Hepatocyte (in vitro differentiated cells): ENCODE results near the gene KIF11. TPM values are rescaled to one million over a fixed set of nuclear protein-coding genes. Genes with fewer than 3 reads are reported as not detected.

ENCODE experiments used
- DNase-seq: peaks from one replicate; pipeline ENCODE4 v3.0.0-alpha.2; 2016; ENCODE audit warnings: low spot score
- H2AFZ ChIP-seq: fragments of 200-600 bp; sonication (generic); 2 replicates; pipeline ENCODE4 v1.6.0; 2016; ENCODE audit warnings: antibody characterized with exemption, mild to moderate bottlenecking
- H3K27ac ChIP-seq: fragments of 200-600 bp; sonication (generic); 2 replicates; pipeline ENCODE4 v1.5.1; 2016; ENCODE audit warnings: mild to moderate bottlenecking
- H3K27me3 ChIP-seq: fragments of 200-600 bp; sonication (generic); 2 replicates; pipeline ENCODE4 v1.6.1; 2016
- H3K36me3 ChIP-seq: fragments of 200-600 bp; sonication (generic); replicated peaks from 2 replicates; pipeline ENCODE4 v1.5.1; 2016; ENCODE audit warnings: low read depth; ENCODE audit not compliant: insufficient read depth
- H3K4me1 ChIP-seq: fragments of 200-600 bp; sonication (generic); 2 replicates; pipeline ENCODE4 v1.5.1; 2016; ENCODE audit warnings: mild to moderate bottlenecking, moderate library complexity; ENCODE audit not compliant: insufficient read depth
- H3K4me2 ChIP-seq: fragments of 200-600 bp; sonication (generic); 2 replicates; pipeline ENCODE4 v1.6.0; 2016
- H3K4me3 ChIP-seq: fragments of 200-600 bp; sonication (generic); 2 replicates; pipeline ENCODE4 v1.5.1; 2016; ENCODE audit warnings: mild to moderate bottlenecking
- H3K79me2 ChIP-seq: fragments of 200-600 bp; sonication (generic); 2 replicates; pipeline ENCODE4 v1.6.0; 2017; ENCODE audit warnings: mild to moderate bottlenecking
- H3K9me2 ChIP-seq: fragments of 200-600 bp; sonication (generic); replicated peaks from 2 replicates; pipeline ENCODE4 v1.6.0; 2017; ENCODE audit warnings: mild to moderate bottlenecking; ENCODE audit not compliant: insufficient read depth
- H3K9me3 ChIP-seq: fragments of 200-600 bp; sonication (generic); 2 replicates; pipeline ENCODE4 v1.5.1; 2016; ENCODE audit warnings: low read depth, mild to moderate bottlenecking
- H4K20me1 ChIP-seq: fragments of 200-600 bp; sonication (generic); 2 replicates; pipeline ENCODE4 v1.6.0; 2016; ENCODE audit warnings: mild to moderate bottlenecking; ENCODE audit not compliant: insufficient read depth, poor library complexity, severe bottlenecking
- EZH2 ChIP-seq: fragments of 200-600 bp; sonication (generic); IDR thresholded peaks from 2 replicates; pipeline ENCODE4 v1.6.1; 2016; ENCODE audit warnings: antibody characterized with exemption, mild to moderate bottlenecking, borderline replicate concordance
- EZH2phosphoT487 ChIP-seq: fragments of 200-600 bp; sonication (generic); IDR thresholded peaks from one replicate; pipeline ENCODE4 v1.6.1; 2018; ENCODE audit warnings: antibody characterized with exemption, mild to moderate bottlenecking, low read depth, moderate library complexity; ENCODE audit not compliant: unreplicated experiment, severe bottlenecking
- WGBS: methylation state at CpG from one replicate; pipeline ENCODE4 v1.1.6; 2016; ENCODE audit warnings: low lambda C conversion rate; ENCODE audit errors: missing lambda C conversion rate; 5-methylcytosine and 5-hydroxymethylcytosine counted together
- polyA plus RNA-seq: library from polyadenylated mRNA; unstranded; fragments of >200 nt; fragmentation: Nextera tagmentation; extraction: Ambion mirVana; gene quantifications from 2 replicates; pipeline ENCODE4 v1.2.1, GENCODE V29; 2016
- total RNA-seq: library from RNA; depleted of rRNA; stranded (reverse); fragments of >200 nt; gene quantifications from 2 replicates; pipeline ENCODE4 v1.2.3, GENCODE V29; 2014
- TF ChIP-seq, protein P1 (sequence below): fragments of 200-600 bp; sonication (generic); IDR thresholded peaks from 2 replicates; pipeline ENCODE4 v1.5.1; 2016; ENCODE audit warnings: antibody characterized with exemption, mild to moderate bottlenecking; ENCODE audit not compliant: poor library complexity

The KIF11 gene
- total and polyA plus RNA-seq, 2 experiments from 2014 or later = 3.2 to 9.2 TPM

DNA sequence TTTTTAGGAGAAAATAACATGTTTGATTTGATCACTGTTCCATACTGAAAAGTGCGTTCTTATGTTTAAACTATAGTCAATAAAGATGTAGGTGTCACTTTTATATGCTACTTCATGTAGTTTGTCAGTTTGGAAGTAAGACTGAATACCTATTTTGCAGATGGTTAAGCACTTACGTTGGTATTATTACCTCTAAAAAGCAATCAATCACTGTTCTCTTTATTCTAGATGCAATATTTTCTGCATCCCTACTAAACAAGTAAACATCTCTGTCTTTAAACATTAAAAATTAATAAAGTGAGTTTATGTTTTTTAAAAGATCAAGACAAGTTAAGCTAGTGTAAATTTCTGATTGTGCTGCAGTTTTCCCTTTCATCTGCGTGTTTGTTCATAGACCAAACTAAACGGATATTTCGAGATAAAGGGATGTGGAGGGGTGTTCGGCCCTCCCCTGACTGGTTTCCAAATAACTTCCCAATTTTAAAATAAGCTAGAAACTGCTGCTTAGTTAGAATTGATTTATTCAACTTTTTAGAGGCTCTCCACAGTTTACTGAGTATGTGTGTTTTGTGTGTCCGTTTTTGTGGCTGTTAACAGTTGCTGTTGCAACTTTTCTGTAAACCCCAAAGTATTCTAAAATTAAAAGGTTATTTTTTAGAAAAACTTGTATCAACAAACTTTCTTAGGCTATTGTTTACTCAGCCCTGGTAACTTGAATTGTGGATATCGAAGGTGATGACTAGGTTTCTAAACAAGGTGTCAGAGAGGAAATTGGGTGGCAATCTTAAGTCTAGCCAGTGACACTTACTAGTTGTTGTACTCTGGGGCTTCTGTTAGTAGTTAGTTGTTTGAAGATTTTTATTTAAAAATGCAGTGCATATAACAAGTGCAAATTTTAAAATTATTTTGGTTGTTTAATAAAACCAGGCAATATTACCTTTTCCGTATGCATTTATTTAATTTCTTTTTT is 974 bp downstream of the KIF11 start:
- Histone ChIP-seq H3K4me2 (peak overlapping the region; percentile 79), H3K4me1 (peaks cover 4% of the 10 kb centered on the region), H3K27ac (peak overlapping the region; percentile 26), H3K36me3 (no peaks in the 10 kb centered on the region), H3K4me3 (peak overlapping the region; percentile 38), H3K9me2 (no peaks in the 10 kb centered on the region), H2AFZ (peak overlapping the region; percentile 50), H4K20me1 (no peaks in the 10 kb centered on the region), H3K79me2 (peaks cover 52% of the 10 kb centered on the region), H3K9me3 (no peaks in the 10 kb centered on the region), H3K27me3 (no peaks in the 10 kb centered on the region)
- no peak for TF ChIP-seq EZH2
- TF ChIP-seq, protein P1, sequence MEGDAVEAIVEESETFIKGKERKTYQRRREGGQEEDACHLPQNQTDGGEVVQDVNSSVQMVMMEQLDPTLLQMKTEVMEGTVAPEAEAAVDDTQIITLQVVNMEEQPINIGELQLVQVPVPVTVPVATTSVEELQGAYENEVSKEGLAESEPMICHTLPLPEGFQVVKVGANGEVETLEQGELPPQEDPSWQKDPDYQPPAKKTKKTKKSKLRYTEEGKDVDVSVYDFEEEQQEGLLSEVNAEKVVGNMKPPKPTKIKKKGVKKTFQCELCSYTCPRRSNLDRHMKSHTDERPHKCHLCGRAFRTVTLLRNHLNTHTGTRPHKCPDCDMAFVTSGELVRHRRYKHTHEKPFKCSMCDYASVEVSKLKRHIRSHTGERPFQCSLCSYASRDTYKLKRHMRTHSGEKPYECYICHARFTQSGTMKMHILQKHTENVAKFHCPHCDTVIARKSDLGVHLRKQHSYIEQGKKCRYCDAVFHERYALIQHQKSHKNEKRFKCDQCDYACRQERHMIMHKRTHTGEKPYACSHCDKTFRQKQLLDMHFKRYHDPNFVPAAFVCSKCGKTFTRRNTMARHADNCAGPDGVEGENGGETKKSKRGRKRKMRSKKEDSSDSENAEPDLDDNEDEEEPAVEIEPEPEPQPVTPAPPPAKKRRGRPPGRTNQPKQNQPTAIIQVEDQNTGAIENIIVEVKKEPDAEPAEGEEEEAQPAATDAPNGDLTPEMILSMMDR = no peak
- TF ChIP-seq EZH2phosphoT487 = no peak
- DNase-seq = no peak
- WGBS = 6% methylated on average over 9 of the region's 9 CpGs

DNA sequence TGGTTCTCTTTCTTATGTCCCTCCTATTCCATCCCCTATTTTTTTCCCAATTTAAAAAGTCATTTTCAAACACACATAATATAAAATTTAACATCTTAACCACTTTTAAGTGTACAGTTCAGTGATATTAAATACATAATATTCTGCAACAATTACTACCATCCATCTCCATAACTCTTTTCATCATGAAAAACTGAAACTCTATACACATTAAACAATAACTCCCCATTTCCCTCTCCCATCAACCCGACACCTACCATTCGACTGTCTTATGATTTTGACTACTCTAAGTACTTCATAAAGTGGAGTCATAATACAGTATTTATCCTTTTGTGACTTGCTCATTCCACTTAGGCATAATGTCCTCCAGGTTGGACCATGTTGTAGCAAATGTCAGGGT is 2.6 kb downstream of the KIF11 start:
- no peak overlapping the region for H3K4me3 ChIP-seq
- H3K9me2 ChIP-seq = no peaks in the 10 kb centered on the region
- H3K4me1 ChIP-seq = peaks cover 4% of the 10 kb centered on the region
- H3K9me3 ChIP-seq = no peaks in the 10 kb centered on the region
- TF ChIP-seq EZH2 (no peak), EZH2phosphoT487 (no peak)
- TF ChIP-seq, protein P1 = no peak
- H3K27me3 ChIP-seq = no peaks in the 10 kb centered on the region
- peaks cover 68% of the 10 kb centered on the region for H3K79me2 ChIP-seq
- no peak for DNase-seq
- no peak overlapping the region for H3K27ac ChIP-seq
- peak overlapping the region; percentile 79 for H3K4me2 ChIP-seq
- no peaks in the 10 kb centered on the region for H3K36me3 ChIP-seq
- no peaks in the 10 kb centered on the region for H4K20me1 ChIP-seq
- WGBS = 91% methylated on average over 2 of the region's 2 CpGs
- H2AFZ ChIP-seq = no peak overlapping the region

DNA sequence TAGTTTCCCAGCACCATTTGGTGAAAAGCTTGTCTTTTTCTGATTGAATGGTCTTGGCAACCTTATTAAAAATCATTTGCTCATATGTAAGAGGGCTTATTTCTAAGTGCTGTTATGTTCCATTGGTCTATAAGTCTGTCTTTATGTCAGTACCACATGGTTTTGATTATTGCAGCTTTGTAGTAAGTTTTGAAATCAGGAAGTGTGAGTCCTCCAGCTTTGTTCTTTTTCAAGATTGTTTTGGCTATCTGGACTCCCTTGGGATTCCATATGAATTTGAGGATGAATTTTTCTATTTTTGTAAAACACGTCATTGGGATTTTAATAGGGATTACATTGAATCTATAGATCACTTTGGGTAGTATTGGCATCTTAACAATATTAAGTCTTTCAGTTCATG is 5.4 kb downstream of the KIF11 start:
- no peak overlapping the region for H2AFZ ChIP-seq
- no peaks in the 10 kb centered on the region for H3K9me3 ChIP-seq
- no peaks in the 10 kb centered on the region for H4K20me1 ChIP-seq
- H3K4me3 ChIP-seq = no peak overlapping the region
- H3K4me1 ChIP-seq = peaks cover 4% of the 10 kb centered on the region
- no peak overlapping the region for H3K27ac ChIP-seq
- DNase-seq = no peak
- H3K9me2 ChIP-seq = no peaks in the 10 kb centered on the region
- H3K4me2 ChIP-seq = no peak overlapping the region
- peaks cover 96% of the 10 kb centered on the region for H3K79me2 ChIP-seq
- no peak for TF ChIP-seq EZH2
- WGBS = 100% methylated on average over 1 of the region's 1 CpG
- no peaks in the 10 kb centered on the region for H3K36me3 ChIP-seq
- H3K27me3 ChIP-seq = no peaks in the 10 kb centered on the region

DNA sequence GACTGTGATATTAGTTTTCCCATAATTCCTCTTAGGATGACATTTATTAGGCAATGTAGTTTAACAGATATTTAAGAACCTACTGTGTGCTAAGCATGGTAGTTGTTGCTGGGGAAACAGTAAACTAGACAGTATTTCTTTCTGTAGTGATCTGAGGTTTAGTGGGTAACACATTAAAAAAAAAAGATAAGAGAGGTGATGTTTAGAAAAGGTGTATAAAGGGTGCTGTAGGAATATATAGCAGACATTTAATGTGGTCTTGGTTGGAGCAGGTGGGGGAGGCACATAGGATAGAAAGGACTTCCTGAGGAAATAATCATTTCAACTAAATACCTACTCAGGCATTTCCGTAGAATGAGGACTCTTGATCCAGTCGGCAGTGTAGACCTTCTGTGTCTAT is 11.9 kb downstream of the KIF11 start:
- Histone ChIP-seq H3K79me2 (peaks cover 73% of the 10 kb centered on the region), H3K9me3 (no peaks in the 10 kb centered on the region), H3K27me3 (no peaks in the 10 kb centered on the region), H4K20me1 (no peaks in the 10 kb centered on the region), H3K36me3 (no peaks in the 10 kb centered on the region), H3K4me1 (no peaks in the 10 kb centered on the region), H2AFZ (no peak overlapping the region), H3K4me3 (no peak overlapping the region), H3K4me2 (no peak overlapping the region), H3K27ac (no peak overlapping the region), H3K9me2 (no peaks in the 10 kb centered on the region)
- WGBS = 100% methylated on average over 2 of the region's 2 CpGs
- TF ChIP-seq, protein P1 = no peak
- TF ChIP-seq EZH2phosphoT487 = no peak
- TF ChIP-seq EZH2 = no peak
- no peak for DNase-seq
